H1 (cell line): Measurements from ENCODE around the gene SND1. TPM values are rescaled to one million over a fixed set of nuclear protein-coding genes. Genes with fewer than 3 reads are reported as not detected.

Experiments used
- CTCF ChIA-PET: fragments of 300-600 bp; sonication (Branson Sonifier 250); formaldehyde crosslinking; loops from one replicate; lab custom pipeline; 2021; ENCODE audit not compliant: partially characterized antibody; lab: Charles Lee
- POLR2A ChIA-PET: fragments of 300-600 bp; sonication (Branson Sonifier 250); formaldehyde crosslinking; loops from one replicate; lab custom pipeline; 2021; ENCODE audit warnings: inconsistent platforms; ENCODE audit not compliant: partially characterized antibody; lab: Charles Lee
- DNase-seq, 2 experiments: peaks; one replicate each; pipeline versions ENCODE4 v3.0.0 to v3.0.0-alpha.2; 2010 to 2022; ENCODE audit warnings: low spot score in 2 of 2, low read depth in 1 of 2, mixed read lengths in 1 of 2
- FAIRE-seq: peaks from 2 replicates; lab custom pipeline; 2011; peaks lifted over from hg19 to GRCh38; lab: Jason Lieb, UNC
- H2AFZ ChIP-seq: 2 replicates; pipeline ENCODE4 v1.8.1; 2012; ENCODE audit warnings: low read length, inconsistent platforms
- H2AK5ac ChIP-seq: 2 replicates; pipeline ENCODE4 v1.6.1; 2013; ENCODE audit warnings: low read depth, low read length
- H2BK120ac ChIP-seq: replicated peaks from 2 replicates; pipeline ENCODE3; 2013; ENCODE audit warnings: low read depth, low read length, inconsistent platforms
- H2BK12ac ChIP-seq: 2 replicates; pipeline ENCODE4 v1.6.1; 2013; ENCODE audit warnings: low read depth, low read length
- H2BK15ac ChIP-seq: 2 replicates; pipeline ENCODE4 v1.6.1; 2013; ENCODE audit warnings: low read length
- H2BK20ac ChIP-seq: 2 replicates; pipeline ENCODE4 v1.6.1; 2013; ENCODE audit warnings: low read length
- H2BK5ac ChIP-seq: 2 replicates; pipeline ENCODE4 v1.6.1; 2013; ENCODE audit warnings: low read depth, low read length
- H3K14ac ChIP-seq: 2 replicates; pipeline ENCODE4 v1.6.1; 2013; ENCODE audit warnings: inconsistent platforms; ENCODE audit not compliant: insufficient read length
- H3K18ac ChIP-seq: 2 replicates; pipeline ENCODE4 v1.6.1; 2013; ENCODE audit warnings: low read length; ENCODE audit errors: extremely low read depth
- H3K23ac ChIP-seq: 2 replicates; pipeline ENCODE4 v1.6.1; 2013; ENCODE audit warnings: inconsistent platforms; ENCODE audit not compliant: insufficient read length
- H3K23me2 ChIP-seq: 2 replicates; pipeline ENCODE4 v1.6.1; 2013; ENCODE audit warnings: low read depth, low read length
- H3K27ac ChIP-seq: 2 replicates; pipeline ENCODE4 v1.6.1; 2011; ENCODE audit warnings: low read depth, low read length, inconsistent platforms
- H3K27me3 ChIP-seq, 4 experiments: replicated peaks in 1 of 4; 1 replicate in 1 of 4; 2 replicates in 3 of 4; pipeline versions ENCODE4 v1.6.1 to v1.8.1; 2011 to 2013; ENCODE audit warnings: low read length in 3 of 4, mild to moderate bottlenecking in 3 of 4, inconsistent platforms in 2 of 4, mixed read lengths in 2 of 4, moderate library complexity in 1 of 4; ENCODE audit not compliant: control insufficient read depth in 3 of 4, insufficient read depth in 3 of 4; ENCODE audit errors: extremely low read depth in 1 of 4
- H3K36me3 ChIP-seq, 4 experiments: 2 replicates each; pipeline versions ENCODE4 v1.6.1 to v1.8.1; 2011 to 2013; ENCODE audit warnings: mild to moderate bottlenecking in 4 of 4, low read length in 3 of 4, moderate library complexity in 2 of 4, control low read depth in 1 of 4, inconsistent platforms in 1 of 4; ENCODE audit not compliant: insufficient read depth in 4 of 4, control insufficient read depth in 2 of 4
- H3K4ac ChIP-seq: replicated peaks from 2 replicates; pipeline ENCODE3; 2013; ENCODE audit warnings: low read length, low read depth, mixed read lengths, inconsistent platforms; ENCODE audit not compliant: insufficient read length
- H3K4me1 ChIP-seq, 4 experiments: replicated peaks in 1 of 4; 1 replicate in 1 of 4; 2 replicates in 3 of 4; pipeline versions ENCODE4 v1.6.1 to v1.8.1; 2011 to 2013; ENCODE audit warnings: low read length in 3 of 4, inconsistent platforms in 2 of 4, mixed read lengths in 1 of 4; ENCODE audit not compliant: insufficient read depth in 4 of 4, control insufficient read depth in 3 of 4
- H3K4me2 ChIP-seq, 2 experiments: 2 replicates each; pipeline versions ENCODE4 v1.6.1 to v1.8.1; 2011 to 2013; ENCODE audit warnings: low read depth in 2 of 2, low read length in 2 of 2, control low read depth in 1 of 2, inconsistent platforms in 1 of 2, mild to moderate bottlenecking in 1 of 2; ENCODE audit not compliant: insufficient read depth in 1 of 2
- H3K4me3 ChIP-seq, 4 experiments: fragments of 200-600, 300-600 bp in 1 of 4; sonication (generic), shearing (Covaris generic), sonication (Bioruptor Twin) in 1 of 4; 2 replicates each; pipeline versions ENCODE4 v1.5.1 to v1.8.1; 2011 to 2016; ENCODE audit warnings: low read length in 4 of 4, low read depth in 3 of 4, control low read depth in 2 of 4, inconsistent platforms in 2 of 4, mild to moderate bottlenecking in 2 of 4, mixed read lengths in 1 of 4, moderate library complexity in 1 of 4; ENCODE audit not compliant: insufficient read depth in 2 of 4; ENCODE audit errors: extremely low read depth in 1 of 4
- H3K56ac ChIP-seq: replicated peaks from 2 replicates; pipeline ENCODE3; 2013; ENCODE audit warnings: low read depth, mild to moderate bottlenecking, mixed read lengths, low read length, inconsistent platforms; ENCODE audit not compliant: insufficient read length
- H3K79me1 ChIP-seq: 2 replicates; pipeline ENCODE4 v1.6.1; 2013; ENCODE audit warnings: low read depth, low read length, control low read depth
- H3K79me2 ChIP-seq, 2 experiments: 2 replicates each; pipeline versions ENCODE4 v1.6.1 to v1.8.1; 2012 to 2013; ENCODE audit warnings: low read length in 2 of 2, mild to moderate bottlenecking in 2 of 2, inconsistent platforms in 1 of 2; ENCODE audit not compliant: insufficient read depth in 2 of 2, control insufficient read depth in 1 of 2
- H3K9ac ChIP-seq, 4 experiments: replicated peaks in 1 of 4; 1 replicate in 1 of 4; 2 replicates in 3 of 4; pipeline versions ENCODE4 v1.6.1 to v1.8.1; 2011 to 2013; ENCODE audit warnings: low read depth in 3 of 4, low read length in 3 of 4, control low read depth in 2 of 4, mild to moderate bottlenecking in 2 of 4, moderate library complexity in 2 of 4, inconsistent platforms in 1 of 4; ENCODE audit errors: extremely low read depth in 1 of 4
- H3K9me3 ChIP-seq, 2 experiments: 2 replicates each; pipeline versions ENCODE4 v1.6.1 to v1.8.1; 2012 to 2013; ENCODE audit warnings: mild to moderate bottlenecking in 2 of 2, moderate library complexity in 2 of 2, control low read depth in 1 of 2, inconsistent platforms in 1 of 2, low read depth in 1 of 2, low read length in 1 of 2, mixed read lengths in 1 of 2; ENCODE audit not compliant: insufficient read depth in 2 of 2
- H4K20me1 ChIP-seq, 2 experiments: replicated peaks in 1 of 2; 2 replicates each; pipeline versions ENCODE3 to v1.8.1; 2011 to 2013; ENCODE audit warnings: inconsistent platforms in 2 of 2, low read length in 2 of 2, mild to moderate bottlenecking in 1 of 2; ENCODE audit not compliant: insufficient read depth in 2 of 2, control insufficient read depth in 1 of 2
- H4K5ac ChIP-seq: 2 replicates; pipeline ENCODE4 v1.6.1; 2013; ENCODE audit warnings: low read length, low read depth, mixed read lengths, inconsistent platforms; ENCODE audit not compliant: insufficient read length
- H4K8ac ChIP-seq: 2 replicates; pipeline ENCODE4 v1.8.0; 2013; ENCODE audit warnings: mild to moderate bottlenecking, moderate library complexity, low read length, inconsistent platforms; ENCODE audit not compliant: insufficient read depth; ENCODE audit errors: extremely low read depth
- H4K91ac ChIP-seq: replicated peaks from 2 replicates; pipeline ENCODE3; 2013; ENCODE audit warnings: low read length, mixed read lengths, inconsistent platforms; ENCODE audit not compliant: insufficient read length
- BRCA1 ChIP-seq: IDR thresholded peaks from 2 replicates; pipeline ENCODE4 v1.6.1; 2012; ENCODE audit warnings: low read depth, low read length, improper control_type of control experiment
- SIN3A ChIP-seq, 2 experiments: IDR thresholded peaks in 1 of 2; conservative IDR thresholded peaks in 1 of 2; 2 replicates each; pipeline ENCODE4 v1.6.1; 2011 to 2012; ENCODE audit warnings: low read length in 2 of 2, improper control_type of control experiment in 1 of 2, low read depth in 1 of 2, mild to moderate bottlenecking in 1 of 2
- WGBS, 2 experiments: shearing (Covaris generic) in 1 of 2; methylation state at CpG; one replicate each; pipeline versions ENCODE4 v1.1.6 to v1.1.7; 2013 to 2015; ENCODE audit warnings: low lambda C conversion rate in 2 of 2, mixed read lengths in 2 of 2, inconsistent platforms in 1 of 2, low coverage in 1 of 2, missing lambda C conversion rate in 1 of 2; ENCODE audit not compliant: insufficient replicate concordance in 2 of 2, insufficient coverage in 1 of 2, insufficient read length in 1 of 2; ENCODE audit errors: extremely low coverage in 1 of 2, missing lambda C conversion rate in 1 of 2; 5-methylcytosine and 5-hydroxymethylcytosine counted together
- polyA plus RNA-seq, 7 experiments: library from polyadenylated mRNA; depleted of rRNA in 3 of 7; stranded (reverse) in 5 of 7; unstranded in 2 of 7; fragments of >200 nt in 5 of 7; fragments of 200-250 nt in 2 of 7; gene quantifications; 1 replicate in 5 of 7; 2 replicates in 1 of 7; 4 replicates in 1 of 7; pipeline versions ENCODE4 v1.2.1 to v1.2.3, GENCODE V29; 2011 to 2013; ENCODE audit warnings: missing spikeins in 2 of 7, mixed read lengths in 2 of 7
- total RNA-seq: library from RNA; stranded (reverse); fragmentation: NEBNext Ultra II Directional; extraction: Animal tissue kit (Norgen Biotek cat#: 25700); gene quantifications from 2 replicates; pipeline ENCODE4 v1.2.1, GENCODE V29; 2021

SND1 gene
- total and polyA plus RNA-seq, 2 of the 8 experiments (the other 6 are each of a cell fraction or from before 2014, with no cell fraction given): 122 to 290 TPM

- H3K23me2 ChIP-seq: no peaks in the 10 kb centered on the region
- no peak overlapping the region for H2BK15ac ChIP-seq
- 57% methylated on average over 3 of the region's 3 CpGs; no CpG with 5 or more reads in 1 of the 2 experiments for WGBS, 2 experiments
- no peak overlapping the region for H2BK120ac ChIP-seq
- H3K4me3 ChIP-seq: no peak overlapping the region
- TF ChIP-seq BRCA1 (no peak), SIN3A (conservative IDR thresholded peaks at IDR 0.05 in 1 of 2, IDR thresholded peaks at IDR 0.05 in 1 of 2; ENCODE audit: low read depth in 1 of 2, low read length in 2 of 2) (no peak)
- TF ChIP-seq, all 59 proteins: peak for 0
- H4K91ac ChIP-seq: no peak overlapping the region
- no peak overlapping the region for H3K4ac ChIP-seq
- ChIA-PET CTCF (interaction anchor here (1.2 to 1.5 kb wide), 4 partner anchors 10 to 41 kb away, joined by 4 to 6 read pairs (median 4); no protein-coding TSS in a partner anchor), POLR2A (interaction anchor here (1.5 to 1.8 kb wide), 3 partner anchors 12 to 17 kb away, joined by 5 to 12 read pairs (median 7); partner anchors contain the start of gene SND1)
- H3K4me2 ChIP-seq: peak overlapping the region in 1 of 2 experiments; percentile 45; a peak in 1 of 4 replicates
- H3K18ac ChIP-seq: no peak overlapping the region
- H3K14ac ChIP-seq: no peak overlapping the region
- peaks cover 27 to 94% of the 10 kb centered on the region in 2 experiments for H3K79me2 ChIP-seq
- H3K27me3 ChIP-seq: no peaks in the 10 kb centered on the region
- peaks cover 4% of the 10 kb centered on the region; the same call in 1 of the 2 replicates for H3K79me1 ChIP-seq
- no peak overlapping the region for H3K9ac ChIP-seq
- no peak overlapping the region for H4K8ac ChIP-seq
- peaks cover 0 to 15% (median 7%) of the 10 kb centered on the region in 4 experiments; a peak in 5 of 7 replicates for H3K4me1 ChIP-seq
- H3K27ac ChIP-seq: no peak overlapping the region
- H3K56ac ChIP-seq: no peak overlapping the region
- H2BK5ac ChIP-seq: no peak overlapping the region
- H3K23ac ChIP-seq: no peak overlapping the region
- no peak overlapping the region for H2AFZ ChIP-seq
- no peak overlapping the region for H4K5ac ChIP-seq
- H3K9me3 ChIP-seq: no peaks in the 10 kb centered on the region
- peaks cover 0 to 5% (median 0%) of the 10 kb centered on the region in 4 experiments; a peak in 2 of 8 replicates for H3K36me3 ChIP-seq
- H4K20me1 ChIP-seq: peaks cover 17 to 20% of the 10 kb centered on the region in 2 experiments
- DNase-seq (no peak), FAIRE-seq (no peak)
- H2BK20ac ChIP-seq: no peak overlapping the region
- no peak overlapping the region for H2AK5ac ChIP-seq
- H2BK12ac ChIP-seq: no peak overlapping the region
These were observed 15.2 kb downstream of the SND1 start for GRCh38 chr7:127667017-127667670.
